Stimulated activated CD8-positive, alpha-beta memory T cell treated with anti-CD3 and anti-CD28 coated beads, Interleukin-4, amount 100 ng/mL, for 4 hours (primary cell): Measurements from ENCODE around the gene STRBP.
"Not testable (repeated sequence)": the region's sequence is repeated elsewhere in the genome, so short reads cannot be mapped to it uniquely, and the experiment has no call there.

ENCODE experiments used
- DNase-seq, 2 donors: peaks; one replicate each; pipeline ENCODE4 v3.0.0-alpha.2; 2020; ENCODE audit warnings: low read depth in 2 of 2, low spot score in 1 of 2

The STRBP gene

DNA sequence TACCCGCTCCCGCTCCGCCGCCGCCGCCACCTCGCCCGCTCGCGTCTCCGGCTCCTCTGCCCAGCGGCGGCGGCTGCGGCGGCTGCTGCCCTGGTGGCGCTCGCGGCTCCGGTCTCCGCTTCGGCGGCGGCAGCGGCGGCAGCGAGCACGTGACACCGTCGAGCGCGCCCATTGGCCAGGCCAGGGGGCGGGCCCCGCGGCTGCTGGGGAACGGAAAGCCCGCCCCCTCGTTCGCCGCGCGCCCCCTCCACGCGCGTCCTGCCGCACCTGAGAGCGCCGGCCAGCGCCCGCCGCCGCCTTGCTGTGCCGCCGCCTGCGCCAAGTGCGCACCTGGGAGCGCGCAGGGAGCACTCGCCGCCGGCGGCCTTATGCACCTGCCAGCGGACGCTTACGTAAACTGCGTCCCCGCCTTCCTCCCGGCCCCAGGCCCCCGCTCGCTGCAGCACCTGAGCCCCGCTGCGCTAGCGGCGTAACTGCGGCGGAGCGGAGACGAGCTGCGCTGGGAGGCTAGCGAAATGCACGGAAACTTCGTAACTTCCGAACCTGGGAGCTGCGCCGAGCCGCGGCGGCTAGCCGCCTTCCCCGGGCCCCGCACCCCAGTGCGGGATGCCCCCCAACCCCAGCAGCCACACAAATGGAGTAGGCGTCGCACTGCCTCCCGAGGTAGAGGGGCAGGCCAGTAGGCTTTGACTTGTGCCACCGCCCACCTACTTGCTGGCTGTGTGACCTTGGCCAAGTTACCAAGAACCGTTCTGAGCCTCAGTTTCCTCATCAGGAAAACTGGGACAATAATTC is at the start of gene STRBP:
Gene STRBP (minus strand): TSS at position 122 of the 795 bp plus-strand sequence. CDS start 84,452 bp downstream, outside the sequence.
- peak; percentile 69 to 85 for DNase-seq

DNA sequence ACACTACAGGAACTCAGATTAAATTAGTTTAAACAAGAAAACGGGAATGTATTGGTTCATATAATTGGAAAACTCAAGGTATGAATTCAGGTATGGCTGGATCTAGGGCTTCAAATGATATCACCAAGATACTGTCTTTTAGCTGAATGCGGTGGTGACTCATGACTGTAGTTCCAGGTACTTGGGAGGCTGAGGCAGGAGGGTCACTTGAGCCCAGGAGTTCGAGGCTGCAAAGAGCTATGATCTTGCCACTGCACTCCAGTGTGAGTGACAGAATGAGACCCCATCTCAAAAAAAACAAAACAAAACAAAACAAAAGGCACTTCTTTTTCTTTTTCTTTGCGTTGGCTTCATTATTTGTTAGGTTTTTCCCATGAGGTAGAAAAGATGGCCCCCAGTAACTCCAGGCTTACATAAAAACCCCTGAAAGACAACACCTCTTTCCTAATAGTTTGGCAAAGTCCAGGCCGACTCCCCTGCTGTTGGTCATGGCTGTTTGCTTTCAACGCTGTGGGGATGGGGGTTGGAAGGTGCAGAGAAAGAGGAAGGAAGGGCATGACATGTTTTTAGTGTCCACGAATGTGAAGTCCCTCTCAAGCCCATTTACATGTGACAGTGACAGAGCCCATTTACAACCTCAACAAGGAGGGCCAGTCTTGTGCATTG is 47.8 kb upstream of the STRBP start:
- no peak for DNase-seq

DNA sequence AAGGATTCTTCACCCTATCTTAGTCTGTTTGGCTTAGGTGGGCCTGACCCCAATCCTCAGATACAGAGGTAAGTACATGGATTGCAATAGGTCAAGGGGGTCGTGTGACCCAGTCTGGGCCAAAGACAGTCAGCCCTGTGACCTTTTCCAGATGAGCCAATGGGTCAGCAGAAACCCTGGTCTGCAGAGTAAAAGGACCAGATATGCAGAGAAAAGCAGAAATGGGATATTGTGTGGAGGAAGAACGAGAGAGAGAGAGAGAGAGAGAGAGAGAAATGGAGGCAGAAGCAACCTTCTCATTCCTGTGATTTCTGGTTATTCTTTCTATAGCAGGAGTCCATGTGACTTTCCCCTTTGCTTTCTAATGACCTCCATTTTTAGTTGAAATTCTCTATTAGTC is 47.2 kb upstream of the STRBP start:
- no peak for DNase-seq

DNA sequence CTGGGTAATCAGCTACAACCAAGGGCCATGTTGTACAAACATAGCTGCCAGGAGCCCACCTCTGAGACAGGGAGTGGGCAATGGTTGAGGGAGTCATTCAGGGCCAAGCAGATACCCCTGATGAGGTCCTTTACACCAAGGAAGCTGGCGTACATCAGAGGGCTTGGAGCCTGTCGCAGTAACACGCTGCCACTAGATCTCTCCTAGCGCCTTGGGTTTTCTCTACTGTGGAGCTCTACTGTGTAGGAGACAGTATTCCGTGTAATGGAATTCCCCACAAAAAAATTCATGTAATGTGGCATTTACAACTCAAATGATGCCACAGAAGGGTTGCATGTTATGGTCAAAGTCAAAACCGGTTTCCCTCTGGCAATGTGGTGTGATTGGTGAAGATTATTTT is 46.2 kb upstream of the STRBP start:
- DNase-seq: no peak

DNA sequence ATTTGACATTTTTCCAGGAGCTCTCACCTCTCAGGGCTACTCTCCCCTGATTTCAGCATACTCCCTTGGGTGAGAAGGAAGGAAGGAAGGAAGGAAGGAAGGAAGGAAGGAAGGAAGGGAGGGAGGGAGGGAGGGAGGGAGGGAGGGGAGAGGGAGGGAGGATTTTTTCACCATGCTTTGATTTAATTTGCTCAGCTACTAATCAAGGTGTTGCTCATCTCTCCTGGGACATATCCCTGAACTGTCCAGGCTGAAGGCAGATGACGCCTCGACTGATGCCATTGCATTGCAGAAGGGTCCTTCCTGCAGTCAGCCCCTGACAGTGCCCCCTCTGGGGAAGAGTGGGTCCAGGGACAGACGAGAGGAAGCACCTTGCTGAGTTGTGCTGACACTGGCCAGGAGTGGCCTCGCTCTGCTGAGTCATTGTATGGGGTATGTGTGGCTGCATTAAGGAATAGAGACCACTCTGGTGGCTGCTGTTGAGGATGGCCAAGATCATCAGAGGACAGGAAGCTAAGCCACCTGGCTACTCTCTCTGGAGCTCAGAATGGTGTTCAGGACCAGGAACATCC is 44.0 kb upstream of the STRBP start:
- no peak for DNase-seq

DNA sequence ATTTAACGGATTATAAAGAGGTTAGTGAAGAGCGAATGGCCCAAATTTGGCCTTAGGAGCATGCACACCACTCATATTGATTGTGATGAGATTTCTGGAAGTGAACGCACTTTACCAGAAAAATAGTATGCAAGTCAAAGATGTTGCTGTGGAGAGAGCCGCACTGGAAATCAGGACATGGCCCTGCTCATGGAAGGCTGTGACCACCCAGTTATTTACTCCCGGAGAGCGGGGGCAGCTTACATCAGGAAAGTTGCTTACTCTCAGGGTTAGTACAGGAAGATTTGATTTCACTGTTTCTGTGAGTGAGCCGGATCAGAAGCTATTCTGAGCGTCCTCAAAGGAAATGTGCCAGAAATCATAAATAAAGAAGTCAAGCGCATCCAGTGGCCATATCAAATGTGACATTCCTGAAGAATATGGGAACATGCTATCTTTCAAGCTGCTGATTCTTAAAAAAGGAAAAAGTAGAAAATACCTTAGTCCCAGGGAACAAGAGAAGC is 42.9 kb upstream of the STRBP start:
- DNase-seq: no peak

DNA sequence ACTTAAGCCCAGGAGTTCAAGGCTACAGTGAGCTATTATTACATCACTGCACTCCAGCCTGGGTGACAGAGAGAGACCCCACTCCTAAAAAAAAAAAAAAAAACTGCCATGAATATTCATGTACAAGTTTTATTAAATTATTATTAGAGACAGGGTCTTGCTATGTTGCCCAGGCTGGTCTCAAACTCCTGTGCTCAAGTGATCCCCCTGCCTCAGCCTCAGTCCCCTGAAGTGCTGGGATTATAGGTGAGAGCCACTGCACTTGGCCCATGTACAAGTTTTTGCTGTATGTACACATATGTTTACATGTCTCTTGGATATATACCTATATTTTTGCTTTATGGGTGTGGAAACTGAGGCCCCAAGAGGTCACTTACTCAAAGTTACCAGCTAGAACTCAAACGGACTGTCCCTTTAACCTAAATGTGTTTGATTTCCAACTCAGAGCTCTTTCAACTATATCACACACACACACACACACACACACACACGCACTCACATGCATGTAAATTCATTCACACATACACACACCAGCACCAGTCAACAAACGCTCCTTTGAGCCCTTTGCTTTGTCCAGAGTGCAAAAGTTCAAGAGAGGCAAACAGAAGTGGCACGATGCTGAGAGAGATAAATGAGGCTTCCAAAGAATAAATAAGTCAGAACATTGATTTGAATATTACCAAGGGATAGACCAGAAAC is 42.3 kb upstream of the STRBP start:
- no peak for DNase-seq

DNA sequence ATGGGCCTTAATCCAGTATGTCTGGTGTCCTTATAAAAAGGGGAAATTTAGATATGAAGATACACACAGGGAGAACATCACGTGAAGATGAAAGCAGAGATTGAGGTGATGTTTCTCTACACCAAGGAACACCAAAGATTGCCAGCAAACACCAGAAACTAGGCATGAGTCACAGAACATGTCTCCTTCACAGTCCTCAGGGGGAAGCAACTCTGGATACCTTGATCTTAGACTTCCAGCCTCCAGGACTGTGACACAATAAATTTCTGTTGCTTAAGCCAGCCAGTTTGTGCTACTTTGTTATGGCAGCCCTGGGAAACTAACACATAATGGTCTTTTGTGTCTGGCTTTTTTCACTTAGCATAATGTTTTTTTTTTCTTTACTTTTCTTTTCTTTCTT is 41.2 kb upstream of the STRBP start:
- DNase-seq: no peak

DNA sequence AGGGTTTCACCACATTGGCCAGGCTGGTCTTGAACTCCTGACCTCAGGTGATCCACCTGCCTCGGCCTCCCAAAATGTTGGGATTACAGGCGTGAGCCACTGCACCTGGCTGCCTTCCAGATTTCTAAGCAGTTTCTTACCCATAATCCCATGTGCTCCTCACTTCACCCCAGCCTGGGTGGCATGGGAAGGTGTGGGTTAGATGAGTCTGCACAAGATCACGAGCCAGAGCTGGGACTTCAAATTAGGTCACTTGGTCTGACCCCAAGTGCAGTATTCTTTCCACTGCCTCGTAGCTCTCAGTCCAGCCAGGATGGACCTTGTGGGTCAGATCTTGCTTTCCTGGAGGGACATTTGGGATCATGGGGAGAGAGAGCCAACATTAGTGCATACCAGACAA is 37.5 kb upstream of the STRBP start:
- DNase-seq: no peak

DNA sequence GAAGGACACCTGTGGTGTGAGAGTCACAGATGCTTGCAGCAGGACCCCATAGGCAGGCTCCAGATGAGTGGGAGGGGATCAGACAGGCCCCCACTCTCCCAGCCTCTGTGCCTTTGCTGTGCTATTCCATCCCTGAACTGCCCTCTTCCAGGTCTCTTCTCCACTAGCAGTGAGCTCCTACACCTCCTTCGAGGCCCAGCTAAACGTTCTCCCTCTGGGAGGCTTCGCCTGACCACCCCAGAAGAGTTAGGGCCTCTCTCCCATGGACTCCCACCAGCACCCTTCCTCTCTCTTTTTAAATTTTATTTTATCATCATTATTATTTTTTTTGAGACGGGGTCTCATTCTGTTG is 35.9 kb upstream of the STRBP start:
- no peak for DNase-seq

DNA sequence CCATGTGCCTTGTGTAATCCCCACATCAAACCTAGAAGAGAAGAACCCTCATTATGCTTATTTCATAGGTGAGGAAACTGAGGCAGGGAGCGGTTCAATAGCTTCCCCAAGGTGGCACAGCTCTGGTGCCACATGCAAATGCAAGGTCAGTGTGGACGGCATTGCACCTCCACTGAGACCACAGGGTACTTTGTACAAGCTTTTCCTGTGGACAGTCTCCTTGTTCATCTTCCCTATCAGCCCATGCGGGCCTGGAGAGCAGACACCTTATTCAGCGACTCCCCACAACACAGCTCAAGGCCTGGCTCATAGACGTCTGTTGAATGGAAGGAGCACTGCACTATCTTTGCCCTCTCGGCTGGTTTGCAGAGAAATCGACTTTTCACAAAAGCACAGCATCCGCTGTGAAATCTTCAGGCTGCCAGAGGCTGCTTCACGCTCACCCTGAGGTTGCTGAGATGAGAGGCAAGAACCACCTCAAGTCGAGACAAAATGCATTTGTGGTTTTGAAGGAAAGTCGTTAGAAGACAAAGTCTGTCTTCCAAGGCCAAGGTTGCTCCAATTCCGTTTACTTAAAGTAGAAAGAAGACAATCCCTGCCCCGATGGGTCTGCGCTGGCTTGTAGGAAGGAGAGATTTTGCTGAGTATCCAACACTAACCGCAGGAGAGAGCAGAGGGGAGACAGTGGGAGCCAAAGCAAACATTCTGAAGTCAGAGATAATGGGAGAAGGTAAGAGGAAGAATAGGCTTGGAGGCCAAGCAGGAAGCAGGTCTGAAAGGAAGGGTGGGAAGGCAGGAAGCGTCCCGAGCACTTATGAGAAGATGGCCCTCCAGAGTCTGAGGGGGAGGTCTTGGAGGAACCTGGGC is 34.2 kb upstream of the STRBP start:
- DNase-seq: no peak

DNA sequence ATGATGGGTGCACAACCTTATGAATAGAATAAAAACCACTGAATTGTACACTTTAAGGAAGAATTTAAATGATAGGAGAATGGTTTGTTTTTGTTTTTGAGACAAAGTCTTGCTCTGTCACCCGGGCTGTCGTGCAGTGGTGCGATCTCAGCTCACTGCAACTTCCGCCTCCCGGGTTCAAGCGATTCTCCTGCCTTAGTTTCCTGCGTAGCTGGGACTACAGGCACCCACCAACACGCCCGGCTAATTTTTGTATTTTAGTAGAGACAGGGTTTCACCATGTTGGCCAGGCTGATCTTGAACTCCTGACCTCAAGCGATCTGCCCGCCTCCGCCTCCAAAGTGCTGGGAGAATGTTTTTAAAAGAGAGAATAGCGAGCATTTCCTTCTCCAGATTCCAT is 33.5 kb upstream of the STRBP start:
- not testable (repeated sequence) for DNase-seq

DNA sequence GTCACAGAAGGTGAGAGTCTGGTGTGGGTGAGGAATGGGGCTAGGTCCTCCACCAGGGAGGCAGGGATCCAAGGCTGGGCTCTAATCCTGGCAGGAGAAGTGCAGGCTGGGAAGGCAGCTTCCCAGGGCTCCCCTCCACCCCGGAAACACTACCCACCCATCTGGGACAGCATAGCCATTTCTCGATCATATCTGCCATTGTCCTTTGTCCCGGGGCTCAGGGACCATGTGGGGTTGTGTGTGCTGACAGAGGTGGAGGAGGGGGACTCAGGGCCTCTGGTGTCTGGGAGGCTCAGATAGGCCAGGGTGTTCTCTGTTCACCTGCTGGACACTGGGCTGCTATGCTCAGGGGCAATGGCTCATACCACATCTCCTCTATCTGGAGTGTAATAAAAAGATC is 32.2 kb upstream of the STRBP start:
- DNase-seq: no peak

DNA sequence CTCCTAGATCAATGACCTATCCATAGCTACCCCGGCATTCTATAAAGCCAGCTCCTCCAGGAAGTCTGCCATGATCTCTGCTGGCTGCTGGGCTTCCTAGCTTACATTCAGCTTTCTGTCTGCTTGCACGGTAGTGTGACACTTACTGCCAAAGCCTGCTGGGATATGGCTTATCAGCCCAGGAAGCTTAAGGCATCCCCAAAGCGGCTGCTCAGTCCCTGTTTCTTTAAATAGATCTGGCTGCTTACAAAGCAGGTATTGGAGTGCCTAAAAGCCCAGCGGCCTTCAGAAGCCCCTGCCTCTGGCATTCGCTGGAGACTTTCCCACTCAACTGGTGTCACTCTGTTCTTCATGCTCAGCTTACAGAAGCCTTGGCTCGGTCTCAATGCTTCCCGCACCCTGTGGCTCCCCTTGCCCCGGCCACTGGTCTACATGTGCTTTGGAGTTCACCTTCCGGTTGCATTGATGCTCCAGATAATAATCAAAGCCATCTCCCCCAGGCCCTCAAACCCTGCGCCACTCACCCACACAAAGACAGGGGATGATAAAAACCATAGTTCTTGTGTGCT is 31.3 kb upstream of the STRBP start:
- no peak for DNase-seq

DNA sequence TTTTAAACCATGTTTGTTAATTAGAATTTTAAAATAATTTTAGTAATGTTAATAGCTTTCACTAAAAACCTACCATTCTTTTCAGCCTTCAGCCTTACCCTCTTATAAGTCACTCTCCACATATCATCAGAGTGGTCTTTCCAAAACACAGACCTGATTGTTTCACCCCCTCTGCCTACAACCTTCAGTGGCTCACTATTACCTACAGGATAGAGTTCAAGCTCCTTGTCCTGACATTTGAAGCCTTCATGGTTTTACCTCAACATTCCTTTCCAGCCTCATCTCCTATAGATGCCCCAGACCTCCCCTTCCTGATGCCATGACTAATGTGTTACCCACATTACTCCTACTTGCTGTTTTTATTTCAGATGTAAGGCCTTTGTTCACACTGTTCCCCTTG is 27.8 kb upstream of the STRBP start:
- DNase-seq: no peak

DNA sequence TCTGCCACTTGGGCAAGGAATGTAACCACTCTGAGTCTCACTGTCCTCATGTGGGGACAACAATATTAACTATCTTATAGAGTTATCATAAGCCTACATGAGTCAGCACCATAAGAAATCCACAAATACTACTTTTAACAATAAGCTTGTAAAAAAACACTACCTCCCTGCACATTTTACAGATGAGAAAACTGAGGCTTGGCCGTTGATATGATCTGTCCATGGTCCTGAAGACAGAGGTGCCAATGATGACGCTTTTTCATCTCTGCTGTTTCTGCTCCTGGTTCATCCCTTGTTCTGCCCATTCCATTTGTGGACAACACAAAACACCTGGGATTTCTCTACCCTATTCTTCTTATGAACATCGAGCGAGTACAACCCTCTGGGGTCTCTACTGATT is 23.4 kb upstream of the STRBP start:
- DNase-seq: no peak

DNA sequence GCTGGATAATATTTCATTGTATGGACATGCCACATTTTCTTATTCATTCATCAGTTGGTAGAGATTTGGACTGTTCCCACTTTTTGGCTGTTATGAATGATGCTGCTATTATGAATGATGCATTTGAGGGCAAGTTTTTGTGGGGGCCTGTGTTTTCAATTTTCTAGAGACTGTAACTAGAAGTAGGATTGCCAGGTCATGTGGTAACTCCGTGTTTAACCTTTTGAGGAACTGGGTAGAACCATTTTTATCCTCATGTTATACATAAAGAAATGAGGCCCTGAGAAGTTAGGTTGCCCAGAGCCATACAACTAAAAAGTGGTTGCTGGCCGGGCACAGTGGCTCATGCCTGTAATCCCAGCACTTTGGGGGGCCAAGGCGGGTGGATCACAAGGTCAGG is 22.4 kb upstream of the STRBP start:
- DNase-seq: no peak

DNA sequence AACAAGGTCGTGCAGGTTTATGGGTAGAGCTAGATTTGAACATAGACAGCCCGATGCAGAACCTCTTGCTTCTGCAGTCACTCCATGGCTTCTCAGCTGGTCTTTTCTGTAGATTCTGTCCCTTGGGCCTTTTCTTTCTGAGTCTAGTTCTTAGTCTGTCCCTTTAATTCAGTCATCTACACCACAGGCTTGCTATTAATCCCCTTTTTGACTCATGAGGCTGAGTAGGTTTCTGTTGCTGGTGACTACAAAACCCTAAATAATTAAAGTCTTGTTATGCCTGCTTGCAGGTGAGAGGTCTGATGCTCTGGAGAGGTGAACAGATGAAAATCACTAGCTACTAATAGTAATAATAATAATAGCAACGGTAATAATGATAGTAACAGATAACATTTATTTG is 19.3 kb upstream of the STRBP start:
- DNase-seq: no peak

DNA sequence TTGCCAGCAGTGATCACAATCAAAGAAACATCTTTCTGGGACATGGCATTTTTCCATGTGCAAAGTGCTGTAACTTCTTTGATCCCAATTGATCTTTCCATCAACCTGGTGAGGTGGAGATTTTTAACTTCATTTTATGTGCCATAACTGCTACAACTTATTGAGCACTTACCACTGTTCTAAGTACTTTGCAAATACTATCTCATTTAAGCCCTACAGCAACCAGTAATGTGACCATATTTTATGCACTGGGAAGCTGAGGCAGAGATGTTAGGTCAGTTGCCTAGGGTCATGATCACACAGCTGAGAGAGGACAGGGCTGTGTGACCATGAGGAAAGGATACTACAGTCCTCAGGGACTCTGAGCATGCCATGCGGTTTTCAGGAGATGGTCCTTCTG is 17.9 kb upstream of the STRBP start:
- no peak for DNase-seq

DNA sequence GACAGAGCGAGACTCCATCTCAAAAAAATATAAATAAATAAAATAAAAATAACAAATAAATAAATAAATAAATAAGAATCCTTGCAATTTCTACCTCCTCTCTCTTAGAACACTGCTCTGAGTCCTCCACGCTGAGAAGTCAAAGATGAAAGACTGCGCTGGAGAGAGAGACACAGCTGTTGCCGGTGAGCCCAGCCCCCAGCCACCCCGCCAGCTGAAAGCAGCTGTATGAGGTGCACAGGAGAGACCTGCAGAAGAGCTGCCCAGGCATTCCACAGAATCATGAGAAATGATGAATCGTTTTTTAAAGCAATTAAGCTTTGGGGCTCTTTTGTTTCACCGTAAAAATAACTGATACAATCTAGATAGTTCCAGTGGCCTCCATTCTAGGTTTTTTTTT is 16.3 kb upstream of the STRBP start:
- no peak for DNase-seq

DNA sequence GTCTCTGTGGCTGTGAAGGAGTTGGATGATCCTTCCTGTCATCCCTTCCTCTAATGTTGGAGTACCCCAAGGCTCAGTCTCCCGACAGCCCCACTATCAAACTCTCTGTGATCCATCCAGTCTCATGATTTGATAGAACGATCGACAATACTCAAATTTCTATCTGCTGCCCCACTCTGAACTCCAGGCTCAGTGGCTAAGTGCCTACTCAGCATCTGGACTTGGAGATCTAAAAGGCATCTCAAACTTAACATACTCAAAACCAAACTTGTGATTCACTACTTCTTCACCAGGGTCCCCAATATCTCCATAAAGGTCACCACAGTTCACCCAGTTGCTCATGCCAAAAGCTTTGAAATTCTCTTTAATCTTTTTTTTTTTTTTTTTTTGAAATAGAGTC is 15.1 kb upstream of the STRBP start:
- no peak for DNase-seq
